Measurements from ENCODE around the gene SPATA19. TPM values are rescaled to one million over a fixed set of nuclear protein-coding genes. Genes with fewer than 3 reads are reported as not detected.

SPATA19 gene
- total RNA-seq, 1 donor from 2014 or later: not detected

- no peak for DNase-seq (ENCODE audit: low spot score)
Measured at GRCh38 chr11:133818302-133818701, 27.0 kb downstream of the SPATA19 start.

- DNase-seq (ENCODE audit: low spot score): no peak
Measured at GRCh38 chr11:133817449-133817848, 27.9 kb downstream of the SPATA19 start.

GRCh38 chr11:133816146-133816870 lies 29.0 kb downstream of the SPATA19 start:
- DNase-seq (ENCODE audit: low spot score): no peak

- no peak for DNase-seq (ENCODE audit: low spot score)
Measured at GRCh38 chr11:133815636-133816035, 29.7 kb downstream of the SPATA19 start.

- no peak for DNase-seq (ENCODE audit: low spot score)
Measured at GRCh38 chr11:133814588-133815100, 30.7 kb downstream of the SPATA19 start.

GRCh38 chr11:133811850-133812685 lies 33.2 kb downstream of the SPATA19 start:
- DNase-seq (ENCODE audit: low spot score): no peak

- DNase-seq (ENCODE audit: low spot score): no peak
Measured at GRCh38 chr11:133810766-133811165, 34.5 kb downstream of the SPATA19 start.

- DNase-seq (ENCODE audit: low spot score): peak; percentile 35
Measured at GRCh38 chr11:133809569-133810491, 35.5 kb downstream of the SPATA19 start.

GRCh38 chr11:133808393-133809140 lies 36.7 kb downstream of the SPATA19 start:
- DNase-seq (ENCODE audit: low spot score): no peak

GRCh38 chr11:133803026-133803425 lies 42.3 kb downstream of the SPATA19 start:
- no peak for DNase-seq (ENCODE audit: low spot score)

- DNase-seq (ENCODE audit: low spot score): no peak
Measured at GRCh38 chr11:133801356-133801755, 44.0 kb downstream of the SPATA19 start.

- DNase-seq (ENCODE audit: low spot score): no peak
Measured at GRCh38 chr11:133800666-133801065, 44.6 kb downstream of the SPATA19 start.

GRCh38 chr11:133797554-133797953 lies 47.8 kb downstream of the SPATA19 start:
- no peak for DNase-seq (ENCODE audit: low spot score)

- DNase-seq (ENCODE audit: low spot score): no peak
Measured at GRCh38 chr11:133796043-133796795, 49.1 kb downstream of the SPATA19 start.

GRCh38 chr11:133795088-133795487 lies 50.2 kb downstream of the SPATA19 start:
- DNase-seq (ENCODE audit: low spot score): no peak

- DNase-seq (ENCODE audit: low spot score): no peak
Measured at GRCh38 chr11:133794205-133794604, 51.1 kb downstream of the SPATA19 start.

GRCh38 chr11:133793271-133794035 lies 51.9 kb downstream of the SPATA19 start:
- no peak for DNase-seq (ENCODE audit: low spot score)

- DNase-seq (ENCODE audit: low spot score): no peak
Measured at GRCh38 chr11:133790995-133791394, 54.3 kb downstream of the SPATA19 start.
